T-helper 1 cell treated with Interleukin-12 subunit alpha and Interleukin-12 subunit beta and Interleukin-4 antibody, amounts not matched to agents 30 ng/mL and 1 ng/mL, for 36 hours (primary cell): ENCODE data around the gene GSX2. TPM values are rescaled to one million over a fixed set of nuclear protein-coding genes. Genes with fewer than 3 reads are reported as not detected.
"Not testable (repeated sequence)": the region's sequence is repeated elsewhere in the genome, so short reads cannot be mapped to it uniquely, and the experiment has no call there.

Experiments
- intact Hi-C: fragments of 100-400 bp; cut with micrococcal nuclease; formaldehyde crosslinking; loops from one replicate; pipeline ENCODE4 v1.15.1; 2024
- total RNA-seq: library from RNA; stranded (reverse); gene quantifications from 2 replicates; pipeline ENCODE4 v1.2.3, GENCODE V29; 2022

The GSX2 gene
- not detected in 2 replicates for total RNA-seq

- intact Hi-C loops: no loop called here
These were observed at the start of gene GSX2 for GRCh38 chr4:54099748-54100574. Gene GSX2, plus strand, starts transcription at chr4:54100163. Its CDS starts 182 bp downstream, at chr4:54100345.

DNA sequence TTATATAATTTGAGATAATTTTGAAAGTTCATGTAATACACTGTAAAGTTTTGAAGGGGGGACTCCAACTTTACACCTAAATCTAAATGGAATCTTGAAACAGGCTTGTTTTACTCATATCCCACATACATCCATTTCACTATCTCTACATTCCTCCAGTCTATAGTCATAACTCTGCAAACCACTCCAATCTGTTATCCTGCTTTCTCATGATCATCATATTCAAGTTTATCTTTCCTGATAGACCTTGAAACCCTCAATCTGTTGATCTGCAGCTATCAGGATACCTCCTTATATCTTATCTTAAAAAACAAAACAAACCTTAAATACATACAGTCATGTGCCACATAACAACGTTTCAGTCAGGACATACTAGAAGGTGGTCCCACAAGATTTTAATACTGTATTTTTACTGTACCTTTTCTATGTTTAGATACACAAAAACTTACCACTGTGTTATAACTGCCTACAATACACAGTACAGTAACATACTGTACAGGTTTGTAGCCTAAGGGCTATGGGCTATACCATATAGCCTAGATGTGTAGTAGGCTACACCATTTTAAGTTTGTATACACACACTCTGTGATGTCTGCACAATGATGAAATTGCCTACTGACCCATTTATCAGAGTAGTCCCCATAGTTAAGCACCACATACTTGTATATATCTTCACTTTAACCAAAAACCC is 49.6 kb upstream of the GSX2 start:
- intact Hi-C loops: no loop called here

GRCh38 chr4:54053322-54053721 is 46.6 kb upstream of the GSX2 start:
- intact Hi-C loops: not testable (repeated sequence)

DNA sequence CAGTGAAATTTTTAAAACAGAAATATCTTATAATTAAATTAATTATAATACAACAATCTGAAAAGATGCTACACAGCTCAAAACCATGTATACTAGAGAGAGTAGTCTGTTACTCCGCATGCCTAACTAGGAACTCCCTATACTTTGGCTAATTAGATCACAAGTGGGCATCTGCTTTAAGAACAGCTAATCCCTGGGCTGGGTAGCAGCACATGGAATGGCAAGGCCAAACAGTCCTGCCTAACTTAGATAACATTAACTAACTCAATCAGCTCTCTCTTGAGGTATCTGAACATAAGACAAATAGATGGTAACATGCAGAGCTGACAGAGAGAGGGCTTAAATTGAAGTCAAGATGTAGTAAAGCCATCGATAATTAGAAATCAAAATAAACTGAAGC is 45.5 kb upstream of the GSX2 start:
- intact Hi-C loops: no loop called here

DNA sequence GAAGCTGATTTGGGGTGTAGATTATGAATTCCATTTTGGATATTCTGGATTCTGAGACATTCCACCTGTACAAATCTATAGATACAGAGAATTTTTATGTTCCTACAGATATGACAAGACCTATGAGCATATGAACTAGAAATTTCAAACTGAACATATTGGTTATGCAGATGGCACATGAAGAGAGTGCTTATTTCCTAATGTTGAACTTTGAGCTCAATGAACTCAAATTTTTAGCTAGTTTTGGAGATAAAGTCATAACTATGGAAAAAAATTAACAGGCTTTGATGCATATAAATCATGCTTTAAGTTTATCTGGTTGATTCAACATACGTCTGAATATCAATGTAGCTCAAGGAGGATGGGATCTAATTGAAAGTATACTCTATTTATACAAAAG is 44.5 kb upstream of the GSX2 start:
- intact Hi-C loops: loop anchor here (5.0 kb wide), 1 partner anchor 1393 kb away; no protein-coding TSS in a partner anchor

DNA sequence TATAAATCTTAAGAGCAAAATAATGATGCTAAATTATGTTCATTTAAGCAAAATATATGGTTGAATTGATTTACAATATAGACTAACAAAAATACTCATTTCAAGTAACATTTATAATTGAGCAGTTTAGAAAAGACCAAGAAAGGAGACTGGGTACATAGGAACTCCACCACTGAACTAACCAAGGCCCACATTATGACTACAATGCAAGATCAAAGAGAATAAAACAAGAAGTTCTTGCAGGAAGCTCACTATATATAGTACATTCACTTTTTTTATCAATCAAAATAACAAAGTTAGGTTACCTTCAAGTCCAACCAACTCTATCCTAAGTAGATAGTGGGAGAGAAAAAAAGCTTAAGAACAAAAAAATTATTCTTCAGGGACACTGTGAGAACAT is 43.6 kb upstream of the GSX2 start:
- intact Hi-C loops: loop anchor here (1.0 to 5.0 kb wide), 2 partner anchors 8 to 1394 kb away; partner anchors contain the start of gene CHIC2

DNA sequence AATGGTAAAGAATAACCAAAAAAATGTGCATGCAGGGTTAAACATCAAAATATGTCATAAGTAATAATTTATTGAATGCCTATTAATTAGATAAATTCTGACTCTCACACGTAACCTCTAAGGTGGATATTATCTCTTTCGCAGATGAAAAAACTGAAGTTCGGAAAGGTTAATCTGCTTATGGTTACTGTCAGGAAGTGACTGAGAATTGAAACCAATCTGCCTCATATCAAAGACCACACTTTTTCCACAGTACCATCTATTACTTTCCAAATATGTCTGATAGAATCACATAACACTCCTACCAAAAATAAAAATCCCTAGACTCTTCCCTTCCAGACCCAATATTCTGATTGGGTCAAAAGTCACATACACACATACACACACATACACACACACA is 41.8 kb upstream of the GSX2 start:
- intact Hi-C loops: loop anchor here (5.0 kb wide), 1 partner anchor 1396 kb away; no protein-coding TSS in a partner anchor

DNA sequence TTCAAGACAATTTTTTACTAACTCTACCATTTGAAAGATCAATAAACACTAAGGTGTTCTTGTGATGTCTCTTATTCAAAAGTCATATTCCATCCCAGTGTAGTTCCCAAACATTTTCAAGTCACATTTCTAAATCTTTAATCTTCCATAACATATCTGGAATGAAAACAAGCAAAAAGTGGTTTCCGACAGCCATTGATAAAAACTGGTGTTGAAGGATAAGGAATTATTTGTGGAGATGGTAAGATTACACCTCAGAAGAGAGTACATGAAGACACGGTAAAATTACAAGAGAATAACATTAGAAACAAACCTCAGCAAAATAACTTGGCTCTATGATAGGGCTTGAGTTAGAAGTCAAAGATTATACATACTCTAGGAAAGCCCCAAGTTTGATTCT is 39.8 kb upstream of the GSX2 start:
- intact Hi-C loops: loop anchor here (5.0 to 10.0 kb wide), 4 partner anchors 257 to 1795 kb away; partner anchors contain the start of genes CLOCK, EXOC1 and SRD5A3

- intact Hi-C loops: loop anchor here (5.0 to 10.0 kb wide), 4 partner anchors 256 to 1794 kb away; partner anchors contain the start of genes CLOCK, EXOC1 and SRD5A3
These were observed 38.9 kb upstream of the GSX2 start for GRCh38 chr4:54061067-54061466.

GRCh38 chr4:54061873-54062272 is 38.1 kb upstream of the GSX2 start:
- intact Hi-C loops: loop anchor here (2.0 to 10.0 kb wide), 6 partner anchors 55 to 1793 kb away; partner anchors contain the start of genes CLOCK, EXOC1 and SRD5A3

- intact Hi-C loops: loop anchor here (2.0 to 10.0 kb wide), 6 partner anchors 56 to 1792 kb away; partner anchors contain the start of genes CLOCK, EXOC1 and SRD5A3
These were observed 37.6 kb upstream of the GSX2 start for GRCh38 chr4:54062392-54062791.

DNA sequence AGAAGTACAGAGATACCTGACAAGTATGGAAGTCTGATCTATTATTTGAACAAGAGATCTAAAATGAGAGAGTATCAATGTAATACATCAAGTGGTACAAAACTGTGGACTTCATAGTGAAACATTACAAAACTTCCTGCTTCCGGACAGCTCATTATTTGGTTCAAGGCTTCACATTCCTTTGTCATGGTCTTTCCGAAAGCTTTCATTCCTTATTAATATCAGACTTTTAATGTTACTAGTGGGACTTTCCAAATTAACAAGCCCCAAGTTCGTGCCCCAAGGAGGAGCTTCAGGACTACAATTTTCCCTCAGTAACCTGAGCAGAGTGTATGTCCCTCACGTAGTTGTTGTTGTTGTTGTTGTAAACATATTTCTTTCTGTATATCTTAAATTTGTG is 36.7 kb upstream of the GSX2 start:
- intact Hi-C loops: loop anchor here (2.0 to 10.0 kb wide), 6 partner anchors 56 to 1792 kb away; partner anchors contain the start of genes CLOCK, EXOC1 and SRD5A3

DNA sequence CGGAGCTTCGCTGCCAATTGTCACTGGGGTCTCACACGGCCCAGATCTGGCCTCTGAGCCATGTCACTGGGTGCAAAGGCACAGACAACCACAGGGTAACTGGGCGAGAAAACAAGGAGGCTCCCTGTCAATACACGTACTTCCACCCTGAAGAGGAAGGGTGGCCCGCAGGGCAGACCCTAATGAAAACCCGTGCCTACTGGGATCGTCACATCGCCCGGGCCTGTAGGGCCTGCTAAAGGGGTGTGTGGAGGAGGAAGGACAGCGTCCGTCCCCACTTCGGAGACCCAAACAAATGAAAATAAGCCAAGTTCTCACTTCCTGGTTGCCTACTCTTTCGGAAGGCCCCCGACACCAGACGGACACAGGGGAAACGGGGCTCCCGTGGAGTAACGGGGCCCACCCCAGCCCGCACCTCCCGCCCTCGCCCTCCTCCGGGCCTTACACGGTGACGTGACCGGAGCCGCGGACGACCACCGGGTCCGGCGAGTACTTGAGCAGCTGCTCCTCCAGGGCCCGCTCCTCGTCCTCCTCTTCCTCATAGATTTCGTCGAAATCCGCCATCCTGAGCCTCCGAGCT is 36.1 kb upstream of the GSX2 start:
- intact Hi-C loops: loop anchor here (1.0 to 10.0 kb wide), 12 partner anchors 8 to 1883 kb away; partner anchors contain the start of genes CLOCK, EXOC1, FIP1L1 and RASL11B

DNA sequence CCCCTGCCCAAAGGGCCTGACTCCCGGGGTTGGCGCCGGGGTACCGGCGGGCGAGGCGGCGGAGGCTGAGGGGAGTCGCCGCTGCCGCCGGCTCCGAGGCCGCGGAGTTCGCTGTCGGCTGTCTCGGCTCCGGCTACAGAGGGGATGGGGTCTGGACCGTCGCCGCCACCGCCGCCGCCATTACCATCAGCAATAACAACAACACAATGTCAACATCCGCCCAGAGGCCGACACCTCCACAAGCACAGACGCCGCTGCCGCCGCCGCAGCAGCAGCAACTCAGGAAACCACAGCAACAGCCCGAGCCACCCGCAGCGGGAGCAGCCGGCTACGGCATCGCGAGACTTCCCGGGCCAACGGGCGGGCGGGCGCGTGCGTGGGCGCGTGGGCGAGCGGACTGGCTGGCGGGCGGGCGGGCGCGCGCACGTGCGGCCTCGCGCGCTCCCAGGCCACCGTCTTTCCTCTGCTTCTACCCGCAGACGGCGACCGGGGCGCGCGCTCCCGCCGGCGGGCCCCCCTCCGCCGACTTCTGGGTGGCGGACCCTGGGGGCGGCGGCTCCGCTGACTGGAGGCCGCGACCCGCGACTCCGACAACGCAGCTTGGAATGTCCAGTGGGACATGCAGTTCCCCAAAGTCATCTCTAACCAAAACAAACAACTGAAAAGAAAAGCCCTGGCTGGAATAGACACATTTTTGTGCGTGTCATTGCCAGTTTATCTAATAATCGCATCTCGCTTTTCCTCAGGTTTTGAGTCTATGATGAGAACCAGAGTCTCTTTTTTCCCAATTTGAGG is 35.4 kb upstream of the GSX2 start, which contains the start of gene CHIC2:
CHIC2 (minus strand) TSS at position 289 of the 795 bp plus-strand sequence. CDS start 305 bp downstream, outside the sequence.
- intact Hi-C loops: loop anchor here (1.0 to 10.0 kb wide), 10 partner anchors 8 to 1883 kb away; partner anchors contain the start of genes CLOCK, EXOC1, FIP1L1 and RASL11B

DNA sequence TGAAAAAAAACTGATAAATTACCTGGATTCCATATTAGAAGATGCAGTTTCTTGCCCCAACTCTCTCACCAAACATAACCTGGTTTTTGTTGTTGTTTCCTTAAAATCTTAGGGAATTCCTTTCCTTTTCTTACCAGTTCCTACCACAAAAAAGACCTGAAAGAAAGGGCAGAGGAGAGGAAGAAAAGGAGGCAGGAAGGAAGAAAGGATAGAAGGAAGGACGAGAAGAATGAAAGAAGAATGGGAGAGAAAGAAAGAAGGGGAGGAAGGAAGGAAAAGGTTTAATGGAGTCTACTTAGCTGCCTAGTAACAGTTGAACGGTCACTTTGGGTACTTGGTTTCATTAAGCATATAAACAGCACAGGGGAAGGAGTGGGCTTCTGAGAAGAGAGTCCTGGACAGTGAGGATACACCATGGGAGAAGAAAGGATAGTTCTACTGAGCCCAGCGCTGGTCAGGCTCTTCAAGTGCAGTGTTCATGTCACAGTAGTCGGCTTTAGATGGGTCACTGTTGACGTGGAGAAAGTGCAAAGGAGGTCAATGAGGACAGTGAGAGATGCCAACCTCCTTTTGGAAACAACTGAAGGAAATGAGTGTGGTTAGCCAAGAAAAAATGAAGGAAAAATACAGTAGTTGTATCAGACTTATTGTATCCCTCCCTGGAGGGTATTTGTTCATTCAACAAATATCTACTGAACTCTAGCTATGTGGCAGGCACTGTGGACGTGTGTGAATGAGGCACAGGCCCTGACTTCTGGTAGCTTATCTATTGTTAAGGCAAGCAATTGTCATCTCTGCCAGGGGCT is 34.5 kb upstream of the GSX2 start:
- intact Hi-C loops: loop anchor here (2.0 to 10.0 kb wide), 3 partner anchors 689 to 1789 kb away; partner anchors contain the start of genes EXOC1, FIP1L1 and RASL11B

GRCh38 chr4:54066088-54066415 is 33.9 kb upstream of the GSX2 start:
- intact Hi-C loops: loop anchor here (10.0 kb wide), 1 partner anchor 1789 kb away; the partner anchor contains the start of gene EXOC1

DNA sequence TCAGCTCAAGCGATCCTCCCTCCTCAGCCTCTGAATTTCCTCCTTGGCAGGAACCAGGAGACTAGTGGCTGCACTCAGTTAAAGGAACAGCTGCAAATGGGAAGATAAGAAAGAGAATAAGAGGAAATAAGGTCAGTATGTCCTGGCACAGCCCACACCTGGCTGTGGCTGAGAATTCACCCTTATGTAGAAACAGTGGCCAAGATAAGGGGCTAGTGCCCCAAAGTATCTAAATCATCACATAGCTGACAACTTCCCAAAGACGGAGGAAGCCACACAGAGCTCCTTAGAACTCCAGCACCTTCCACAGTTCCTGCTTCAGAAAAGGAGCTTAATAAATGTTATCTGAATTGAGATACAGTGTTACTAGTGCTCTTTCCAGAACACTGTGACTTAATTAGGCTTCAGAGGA is 33.2 kb upstream of the GSX2 start:
- intact Hi-C loops: loop anchor here (10.0 kb wide), 1 partner anchor 1788 kb away; the partner anchor contains the start of gene EXOC1

DNA sequence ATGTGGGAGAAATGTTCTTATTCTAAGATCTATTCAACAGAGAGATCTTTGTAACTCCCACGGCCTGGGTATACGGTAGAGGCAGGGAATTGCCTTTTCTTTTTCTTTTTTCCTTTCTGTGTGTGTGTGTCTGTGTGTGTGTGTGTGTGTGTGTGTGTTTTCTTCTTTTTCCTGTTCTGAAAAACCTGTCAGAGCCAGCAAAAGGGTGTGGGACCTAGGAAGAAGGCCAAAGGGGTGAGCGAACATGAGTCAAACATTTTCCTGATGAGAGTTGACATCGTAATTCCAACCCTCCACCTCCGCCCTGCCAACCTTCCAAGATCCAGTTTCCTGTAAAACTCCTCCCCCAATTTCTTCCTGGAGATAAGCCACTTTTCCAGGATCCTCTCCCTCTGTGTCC is 32.8 kb upstream of the GSX2 start:
- intact Hi-C loops: loop anchor here (10.0 kb wide), 1 partner anchor 1788 kb away; the partner anchor contains the start of gene EXOC1

DNA sequence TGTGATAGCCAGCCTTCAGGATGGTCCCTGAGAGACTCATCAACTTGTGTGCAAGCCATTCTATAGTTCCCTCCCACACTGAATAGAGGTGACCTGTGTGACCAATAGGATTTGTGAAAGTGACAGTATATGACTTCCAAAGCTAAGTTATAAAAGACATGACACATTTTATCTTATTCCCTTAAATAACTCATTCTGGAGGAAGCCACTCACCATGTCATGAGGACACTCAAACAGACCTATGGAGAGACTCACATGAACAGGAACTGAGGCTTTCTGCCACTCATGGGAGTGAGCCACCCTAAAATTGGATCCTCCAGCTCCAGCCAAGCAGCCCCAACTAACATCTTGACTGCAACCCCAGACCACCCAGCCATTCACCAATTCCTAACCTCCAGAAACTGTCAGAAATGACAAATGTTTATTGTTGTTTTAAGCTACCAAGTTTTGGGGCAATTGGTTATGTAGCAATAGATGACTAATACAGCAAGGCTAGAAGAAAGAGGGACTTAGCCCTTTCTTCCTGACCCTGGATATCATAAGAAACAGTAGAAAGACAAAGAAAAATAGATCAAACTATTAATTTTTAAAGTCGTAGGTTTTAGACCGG is 26.6 kb upstream of the GSX2 start:
- intact Hi-C loops: no loop called here
